ENCODE results near the gene SPHK1.

The SPHK1 gene

DNA sequence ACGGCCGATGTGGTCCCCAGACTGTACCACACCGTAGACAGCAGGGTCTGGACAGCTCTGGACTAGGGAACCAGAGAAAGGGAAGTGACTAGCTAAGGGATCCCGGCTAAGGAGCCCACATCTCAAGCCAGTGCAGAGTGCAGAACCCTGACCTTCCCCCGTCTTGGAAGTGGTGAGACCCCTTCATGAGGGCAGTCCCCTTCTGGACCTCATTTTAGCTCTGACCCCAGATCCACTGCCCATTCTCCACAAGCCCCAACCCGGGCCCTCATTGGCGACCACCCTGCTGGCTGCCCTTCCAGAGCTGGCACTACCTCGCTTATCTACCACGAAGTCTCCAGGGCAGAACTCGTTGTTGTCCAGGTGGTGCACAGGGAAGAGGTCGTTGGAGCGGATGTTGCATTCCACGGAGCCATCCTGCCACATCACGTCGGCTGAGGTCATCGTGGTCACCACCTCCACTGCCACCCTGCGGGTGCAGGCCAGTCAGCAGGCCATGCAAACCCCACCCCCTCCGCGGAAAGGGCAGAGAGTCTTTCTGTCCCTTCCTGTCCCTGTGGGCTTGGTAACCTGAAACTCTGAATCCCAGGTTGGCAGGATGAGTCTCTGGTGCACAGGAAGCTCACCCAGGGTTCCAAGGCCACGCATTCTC, 14.2 kb downstream of the SPHK1 start:
- Histone ChIP-seq H3K27me3 (ENCODE audit: insufficient read depth, low read length) (no peaks in the 10 kb centered on the region), H3K79me2 (ENCODE audit: control insufficient read depth, insufficient read depth, low read length, unreplicated experiment) (no peaks in the 10 kb centered on the region), H2AFZ (ENCODE audit: low read length, unreplicated experiment) (no peak overlapping the region), H3K36me3 (ENCODE audit: insufficient read depth, low read length) (no peaks in the 10 kb centered on the region; the same call in 1 of the 2 replicates), H3K4me1 (ENCODE audit: control insufficient read depth, insufficient read depth, low read length, unreplicated experiment) (no peaks in the 10 kb centered on the region), H3K4me3 (ENCODE audit: low read depth, low read length) (no peak overlapping the region), H3K27ac (ENCODE audit: low read depth, low read length) (no peak overlapping the region)

DNA sequence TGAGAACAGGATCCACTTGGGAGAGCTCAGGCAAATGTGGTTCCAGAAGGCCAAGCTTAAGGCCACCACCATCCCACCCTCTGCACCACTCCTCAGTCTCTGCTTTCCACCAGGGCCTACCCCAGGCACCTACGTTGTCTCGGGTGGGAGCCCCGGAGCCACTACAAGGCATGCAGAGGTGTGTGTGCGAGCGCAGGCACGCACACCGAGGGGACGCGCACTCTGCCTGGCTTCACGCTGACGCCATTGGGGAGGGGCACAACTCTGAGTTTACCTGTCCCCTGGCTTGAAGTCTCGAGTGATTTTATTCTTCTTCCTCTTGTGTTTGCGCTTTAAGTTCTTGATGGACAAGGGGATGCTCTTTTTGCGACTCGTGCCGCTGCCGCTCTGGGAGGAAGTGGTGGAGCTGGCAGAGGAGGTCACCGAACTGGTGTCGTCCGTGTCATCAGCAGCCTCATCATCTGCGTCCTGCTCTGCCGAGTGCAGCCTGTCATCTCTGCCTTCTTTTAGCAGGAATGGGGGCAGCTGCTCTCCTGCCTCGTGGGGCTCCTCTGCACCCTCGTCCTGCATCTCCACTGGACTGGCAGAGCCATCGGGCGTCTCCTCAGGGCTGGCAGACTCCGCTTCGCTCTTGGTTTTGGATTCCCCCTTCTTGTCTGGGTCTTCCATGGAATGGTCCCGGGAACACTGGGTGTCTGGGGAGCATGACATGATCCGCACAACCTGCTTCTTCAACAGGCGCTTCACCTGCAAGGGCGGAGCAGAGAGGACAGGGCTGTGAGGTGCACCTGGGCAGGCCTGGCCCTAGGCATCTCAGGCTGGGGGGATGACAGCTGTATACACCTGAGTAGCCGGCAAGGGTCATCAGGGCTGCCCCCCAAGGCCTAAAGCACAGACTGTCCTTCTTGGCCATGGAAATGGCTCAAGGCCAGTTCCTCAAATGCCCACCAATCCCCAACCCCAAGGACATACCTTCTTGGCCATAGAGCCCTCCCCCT, 15.1 kb downstream of the SPHK1 start:
- Histone ChIP-seq H3K27me3 (ENCODE audit: insufficient read depth, low read length) (no peaks in the 10 kb centered on the region), H3K36me3 (ENCODE audit: insufficient read depth, low read length) (peaks cover 6% of the 10 kb centered on the region; the same call in 1 of the 2 replicates), H3K27ac (ENCODE audit: low read depth, low read length) (no peak overlapping the region), H3K4me1 (ENCODE audit: control insufficient read depth, insufficient read depth, low read length, unreplicated experiment) (no peaks in the 10 kb centered on the region), H3K79me2 (ENCODE audit: control insufficient read depth, insufficient read depth, low read length, unreplicated experiment) (no peaks in the 10 kb centered on the region), H2AFZ (ENCODE audit: low read length, unreplicated experiment) (no peak overlapping the region), H3K4me3 (ENCODE audit: low read depth, low read length) (no peak overlapping the region)

DNA sequence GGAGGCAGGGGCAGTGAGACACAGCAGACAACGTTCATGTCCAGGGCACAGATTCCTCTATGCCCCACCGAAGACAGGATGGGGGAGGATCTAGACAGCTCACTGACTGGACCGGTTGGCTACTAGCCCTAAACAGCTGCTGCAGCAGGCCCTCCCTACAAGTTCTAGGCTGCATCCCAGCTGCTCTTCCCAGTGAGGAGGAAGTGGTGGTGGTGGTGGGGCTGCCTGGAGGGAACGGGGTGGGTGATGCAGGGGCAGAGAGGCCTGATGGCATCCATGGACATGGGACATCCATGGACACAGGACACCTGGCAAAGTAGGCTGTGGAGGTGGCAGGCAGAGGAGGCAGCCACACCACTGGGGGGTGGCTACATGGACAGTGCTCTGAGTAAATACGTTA, 18.3 kb downstream of the SPHK1 start:
- peaks cover 7% of the 10 kb centered on the region; the same call in 1 of the 2 replicates for H3K36me3 ChIP-seq (ENCODE audit: insufficient read depth, low read length)
- no peak overlapping the region for H3K4me3 ChIP-seq (ENCODE audit: low read depth, low read length)
- no peak overlapping the region for H3K27ac ChIP-seq (ENCODE audit: low read depth, low read length)
- H3K79me2 ChIP-seq (ENCODE audit: control insufficient read depth, insufficient read depth, low read length, unreplicated experiment) = peaks cover 11% of the 10 kb centered on the region
- no peaks in the 10 kb centered on the region for H3K27me3 ChIP-seq (ENCODE audit: insufficient read depth, low read length)
- H3K4me1 ChIP-seq (ENCODE audit: control insufficient read depth, insufficient read depth, low read length, unreplicated experiment) = peaks cover 7% of the 10 kb centered on the region
- H2AFZ ChIP-seq (ENCODE audit: low read length, unreplicated experiment) = no peak overlapping the region

DNA sequence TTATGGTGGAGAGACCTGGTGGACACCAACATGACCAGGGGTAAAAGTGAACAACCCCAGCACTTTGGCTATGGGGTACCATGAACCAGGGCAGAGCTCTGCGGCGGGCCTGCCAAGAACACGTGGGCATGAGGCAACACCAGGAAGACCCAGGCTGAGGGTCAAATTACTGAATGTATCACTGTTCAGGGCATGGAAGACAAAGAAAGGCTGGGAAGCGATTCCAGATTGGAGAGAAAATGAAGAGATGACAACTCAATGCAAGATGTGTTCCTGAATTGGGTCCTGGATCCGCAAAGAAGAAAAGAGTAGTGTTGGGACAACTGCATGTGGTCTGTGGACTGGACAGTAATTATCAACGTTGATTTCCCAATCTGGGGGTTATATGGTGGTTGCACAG, 19.8 kb downstream of the SPHK1 start:
- Histone ChIP-seq H3K4me1 (ENCODE audit: control insufficient read depth, insufficient read depth, low read length, unreplicated experiment) (peaks cover 7% of the 10 kb centered on the region), H2AFZ (ENCODE audit: low read length, unreplicated experiment) (no peak overlapping the region), H3K4me3 (ENCODE audit: low read depth, low read length) (no peak overlapping the region), H3K27ac (ENCODE audit: low read depth, low read length) (no peak overlapping the region), H3K79me2 (ENCODE audit: control insufficient read depth, insufficient read depth, low read length, unreplicated experiment) (peaks cover 14% of the 10 kb centered on the region), H3K36me3 (ENCODE audit: insufficient read depth, low read length) (peaks cover 7% of the 10 kb centered on the region; the same call in 1 of the 2 replicates), H3K27me3 (ENCODE audit: insufficient read depth, low read length) (no peaks in the 10 kb centered on the region)

DNA sequence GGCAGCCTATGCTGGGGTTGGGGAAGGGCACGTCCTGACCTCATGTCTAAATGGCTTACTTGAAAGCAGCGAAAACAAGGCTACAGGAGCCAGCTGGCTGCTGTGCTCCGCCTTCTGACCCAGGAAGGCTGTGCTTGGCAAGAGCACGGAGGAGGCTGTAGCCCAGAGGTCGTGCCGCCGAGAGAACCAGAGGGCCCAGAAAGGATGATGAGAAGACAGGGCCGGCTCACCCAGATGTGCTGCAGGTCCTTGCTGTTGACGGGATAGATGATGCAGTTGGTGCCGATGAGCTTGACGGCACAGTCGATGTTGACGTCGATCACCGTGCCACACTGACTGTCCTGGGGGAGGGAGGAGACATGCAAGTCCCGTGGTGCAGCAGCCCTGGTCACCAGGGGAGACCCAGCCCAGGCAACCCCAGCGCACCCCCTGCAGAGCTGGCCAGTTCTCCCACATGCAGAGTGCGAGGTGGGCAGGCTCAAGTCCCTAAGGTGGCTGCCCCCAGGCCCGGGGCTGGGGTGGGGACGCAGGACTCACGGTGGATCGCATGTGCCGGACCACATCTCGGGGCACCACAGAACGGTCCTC, 20.7 kb downstream of the SPHK1 start:
- Histone ChIP-seq H3K36me3 (ENCODE audit: insufficient read depth, low read length) (peaks cover 7% of the 10 kb centered on the region; the same call in 1 of the 2 replicates), H3K27ac (ENCODE audit: low read depth, low read length) (no peak overlapping the region), H3K4me3 (ENCODE audit: low read depth, low read length) (no peak overlapping the region), H2AFZ (ENCODE audit: low read length, unreplicated experiment) (no peak overlapping the region), H3K27me3 (ENCODE audit: insufficient read depth, low read length) (no peaks in the 10 kb centered on the region), H3K79me2 (ENCODE audit: control insufficient read depth, insufficient read depth, low read length, unreplicated experiment) (peaks cover 14% of the 10 kb centered on the region), H3K4me1 (ENCODE audit: control insufficient read depth, insufficient read depth, low read length, unreplicated experiment) (peaks cover 7% of the 10 kb centered on the region)

DNA sequence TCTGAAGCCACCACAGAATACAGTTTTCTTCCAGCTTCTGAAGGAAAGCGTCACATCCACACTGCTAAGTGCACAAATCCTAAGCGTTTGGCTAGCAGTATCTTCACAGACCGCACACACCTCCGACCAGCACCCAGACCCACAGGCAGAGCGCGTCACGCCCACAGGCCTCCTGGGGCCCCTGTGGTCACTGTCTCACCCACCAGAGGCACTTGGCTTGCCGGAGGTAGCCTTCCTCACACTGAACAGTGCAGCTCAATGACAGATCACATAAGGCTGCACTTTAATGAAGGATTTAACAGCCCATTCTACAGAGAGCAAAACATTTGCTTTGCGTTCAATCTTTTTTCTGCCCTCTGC, 21.2 kb downstream of the SPHK1 start:
- peaks cover 7% of the 10 kb centered on the region for H3K4me1 ChIP-seq (ENCODE audit: control insufficient read depth, insufficient read depth, low read length, unreplicated experiment)
- peaks cover 14% of the 10 kb centered on the region for H3K79me2 ChIP-seq (ENCODE audit: control insufficient read depth, insufficient read depth, low read length, unreplicated experiment)

DNA sequence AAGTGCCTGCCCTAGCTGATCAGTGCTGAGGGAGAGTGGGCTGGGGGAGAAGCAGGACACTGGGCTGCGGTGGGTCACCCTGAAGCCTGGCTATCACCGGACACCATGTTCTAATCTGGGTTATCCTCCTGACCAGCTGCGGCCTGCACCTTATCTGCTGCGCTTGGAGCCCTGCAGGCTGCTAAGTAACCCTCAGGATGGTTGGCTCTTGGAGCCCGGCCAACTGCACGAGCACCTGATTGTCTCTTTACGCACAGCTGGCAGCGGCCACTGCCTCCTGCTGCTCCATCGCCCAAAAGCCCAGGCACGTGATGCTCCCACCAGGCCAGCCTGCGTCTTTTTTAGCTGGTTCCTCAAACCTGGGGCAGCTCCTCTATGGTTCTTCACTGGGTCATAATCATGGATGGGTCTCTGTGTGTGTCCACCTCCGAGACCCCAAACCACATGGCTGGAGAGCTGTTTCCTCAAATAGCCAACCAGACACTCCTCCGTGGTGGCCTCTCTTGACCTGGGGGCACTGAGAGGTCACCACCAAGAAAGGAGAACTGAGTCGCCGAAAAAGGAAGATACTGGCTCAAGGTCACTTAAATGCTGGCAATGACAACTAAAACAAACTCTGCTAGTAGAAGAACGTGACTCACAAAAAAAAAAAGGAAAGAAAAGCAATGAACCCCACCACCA, 21.7 kb downstream of the SPHK1 start:
- Histone ChIP-seq H3K27ac (ENCODE audit: low read depth, low read length) (no peak overlapping the region), H3K4me1 (ENCODE audit: control insufficient read depth, insufficient read depth, low read length, unreplicated experiment) (peaks cover 7% of the 10 kb centered on the region), H3K36me3 (ENCODE audit: insufficient read depth, low read length) (peaks cover 7% of the 10 kb centered on the region; the same call in 1 of the 2 replicates), H3K27me3 (ENCODE audit: insufficient read depth, low read length) (no peaks in the 10 kb centered on the region), H2AFZ (ENCODE audit: low read length, unreplicated experiment) (no peak overlapping the region), H3K79me2 (ENCODE audit: control insufficient read depth, insufficient read depth, low read length, unreplicated experiment) (peaks cover 14% of the 10 kb centered on the region), H3K4me3 (ENCODE audit: low read depth, low read length) (no peak overlapping the region)

More for the DNA sequence above, 21.2 kb downstream of the SPHK1 start:
- Histone ChIP-seq H2AFZ (ENCODE audit: low read length, unreplicated experiment) (no peak overlapping the region), H3K4me3 (ENCODE audit: low read depth, low read length) (no peak overlapping the region), H3K36me3 (ENCODE audit: insufficient read depth, low read length) (peaks cover 7% of the 10 kb centered on the region; the same call in 1 of the 2 replicates), H3K27me3 (ENCODE audit: insufficient read depth, low read length) (no peaks in the 10 kb centered on the region), H3K27ac (ENCODE audit: low read depth, low read length) (no peak overlapping the region)

DNA sequence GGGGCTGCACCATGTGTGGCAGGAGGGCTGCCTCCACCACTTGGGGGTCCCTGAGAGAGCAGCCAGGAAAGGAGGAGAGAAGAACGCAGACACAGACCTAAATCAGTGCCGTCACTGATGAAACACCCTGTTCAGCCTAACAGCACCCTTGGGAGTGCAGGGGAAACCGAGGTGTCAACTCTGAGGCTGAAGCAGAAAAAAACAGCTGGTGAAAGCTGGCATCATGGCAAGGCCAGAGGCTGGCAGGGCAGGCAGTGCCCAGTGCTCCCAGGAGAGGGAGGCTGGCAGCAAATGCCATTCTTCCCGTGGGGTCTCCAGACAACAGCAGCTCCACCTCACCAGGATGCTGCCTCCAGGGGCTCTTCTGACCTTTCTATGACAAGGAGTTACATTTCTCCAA, 23.1 kb downstream of the SPHK1 start:
- H3K4me3 ChIP-seq (ENCODE audit: low read depth, low read length) = no peak overlapping the region
- H3K4me1 ChIP-seq (ENCODE audit: control insufficient read depth, insufficient read depth, low read length, unreplicated experiment) = peaks cover 7% of the 10 kb centered on the region
- H3K27me3 ChIP-seq (ENCODE audit: insufficient read depth, low read length) = no peaks in the 10 kb centered on the region
- H2AFZ ChIP-seq (ENCODE audit: low read length, unreplicated experiment) = no peak overlapping the region
- H3K36me3 ChIP-seq (ENCODE audit: insufficient read depth, low read length) = peaks cover 7% of the 10 kb centered on the region; the same call in 1 of the 2 replicates
- H3K27ac ChIP-seq (ENCODE audit: low read depth, low read length) = no peak overlapping the region
- H3K79me2 ChIP-seq (ENCODE audit: control insufficient read depth, insufficient read depth, low read length, unreplicated experiment) = peaks cover 19% of the 10 kb centered on the region

DNA sequence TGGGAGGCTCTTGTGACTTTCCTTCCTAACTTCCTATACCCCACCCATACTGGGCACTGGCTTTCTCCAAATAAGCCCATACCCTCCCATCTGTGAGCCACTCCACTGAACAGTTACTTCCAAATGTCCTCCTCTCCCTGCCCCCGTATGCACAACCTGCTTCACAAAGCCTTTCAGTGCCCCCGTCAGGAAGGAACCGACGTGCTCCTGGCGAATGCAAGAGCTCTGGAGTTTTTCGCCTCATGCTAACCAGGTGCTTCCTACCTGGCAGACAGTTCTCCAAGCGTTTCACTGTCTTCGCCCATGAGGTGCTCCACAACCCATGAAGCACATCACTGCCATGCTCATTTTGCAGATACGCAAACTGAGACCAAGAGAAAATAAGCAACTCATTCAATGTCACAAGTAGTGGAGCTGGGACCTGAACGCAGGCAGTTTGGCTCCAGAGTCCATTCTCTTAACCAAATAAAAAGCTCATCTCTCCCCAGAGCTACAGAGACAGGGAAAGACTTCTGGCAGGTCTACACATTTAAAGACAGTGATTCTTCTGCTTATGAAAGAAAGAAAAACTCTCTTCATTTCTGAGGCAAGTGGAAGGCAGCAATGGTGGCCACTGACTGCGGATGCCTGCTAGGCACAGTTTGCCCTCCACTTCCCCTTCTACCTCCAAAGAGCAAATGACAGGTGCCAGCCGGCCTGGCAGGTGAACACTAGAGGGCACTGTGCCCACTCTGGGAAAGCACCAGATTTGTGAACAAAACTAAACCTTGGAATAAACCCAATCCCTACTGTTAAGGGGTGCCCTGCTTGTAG, 23.8 kb downstream of the SPHK1 start:
- no peak overlapping the region for H3K4me3 ChIP-seq (ENCODE audit: low read depth, low read length)
- peaks cover 7% of the 10 kb centered on the region; the same call in 1 of the 2 replicates for H3K36me3 ChIP-seq (ENCODE audit: insufficient read depth, low read length)
- H3K27ac ChIP-seq (ENCODE audit: low read depth, low read length) = no peak overlapping the region
- no peaks in the 10 kb centered on the region for H3K27me3 ChIP-seq (ENCODE audit: insufficient read depth, low read length)
- H3K4me1 ChIP-seq (ENCODE audit: control insufficient read depth, insufficient read depth, low read length, unreplicated experiment) = peaks cover 7% of the 10 kb centered on the region
- no peak overlapping the region for H2AFZ ChIP-seq (ENCODE audit: low read length, unreplicated experiment)
- H3K79me2 ChIP-seq (ENCODE audit: control insufficient read depth, insufficient read depth, low read length, unreplicated experiment) = peaks cover 22% of the 10 kb centered on the region

Measured in ACC112 (cell line).